ENCODE measurements around the gene COL27A1. TPM values are rescaled to one million over a fixed set of nuclear protein-coding genes. Genes with fewer than 3 reads are reported as not detected.

COL27A1 gene
- total and polyA plus RNA-seq, 8 donors: 9.7 to 109 (median 19.6) TPM

DNA sequence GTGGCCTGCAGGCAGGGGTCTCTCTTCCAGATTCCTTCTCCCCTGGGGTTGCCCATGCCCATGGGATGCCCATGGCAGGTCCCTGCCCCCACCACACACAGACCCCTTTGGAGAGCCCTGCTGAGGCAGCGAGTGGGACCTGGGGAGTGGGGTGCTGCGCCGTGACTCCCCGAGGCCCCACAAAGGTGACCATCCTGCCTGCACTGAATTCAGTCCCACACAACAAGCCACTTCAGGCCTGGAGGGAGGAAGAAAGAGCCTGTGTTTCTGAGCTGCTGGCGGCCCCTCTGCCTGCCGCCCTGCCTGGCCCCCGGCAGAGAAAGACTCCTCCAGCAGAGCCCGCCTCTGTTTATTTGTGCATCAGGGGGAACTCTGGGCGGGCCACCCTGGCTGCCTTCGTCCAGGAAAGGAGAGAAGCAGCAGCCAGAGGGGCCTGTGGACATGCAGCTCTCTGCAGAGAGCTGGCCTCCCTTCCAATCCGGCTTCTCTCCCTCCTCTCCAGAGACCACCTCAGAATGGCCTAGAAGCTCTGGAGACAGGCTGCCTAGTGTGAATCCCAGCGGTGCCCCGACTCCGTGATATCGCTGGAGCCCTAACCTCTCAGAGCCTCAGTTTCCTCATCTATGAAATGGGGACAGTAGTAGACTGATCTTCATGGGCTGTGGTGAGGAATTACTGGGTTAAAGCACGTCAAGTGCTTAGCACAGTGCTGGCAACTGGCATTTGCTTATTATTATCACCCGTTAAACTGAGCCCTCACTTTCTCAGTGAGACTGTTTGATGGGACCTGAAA lies 72.9 kb downstream of the COL27A1 start:
- Histone ChIP-seq H3K27me3 (no peaks in the 10 kb centered on the region), H3K36me3 (no peaks in the 10 kb centered on the region), H3K27ac (no peak overlapping the region), H3K4me1 (no peaks in the 10 kb centered on the region), H3K9me3 (no peaks in the 10 kb centered on the region), H3K4me3 (no peak overlapping the region)
- FAIRE-seq (no peak), ATAC-seq (no peak), DNase-seq (peak in 1 of 6 donors; percentile 41)
- intact Hi-C loops (cut with DNase I): no loop called here
- TF ChIP-seq, protein P1, sequence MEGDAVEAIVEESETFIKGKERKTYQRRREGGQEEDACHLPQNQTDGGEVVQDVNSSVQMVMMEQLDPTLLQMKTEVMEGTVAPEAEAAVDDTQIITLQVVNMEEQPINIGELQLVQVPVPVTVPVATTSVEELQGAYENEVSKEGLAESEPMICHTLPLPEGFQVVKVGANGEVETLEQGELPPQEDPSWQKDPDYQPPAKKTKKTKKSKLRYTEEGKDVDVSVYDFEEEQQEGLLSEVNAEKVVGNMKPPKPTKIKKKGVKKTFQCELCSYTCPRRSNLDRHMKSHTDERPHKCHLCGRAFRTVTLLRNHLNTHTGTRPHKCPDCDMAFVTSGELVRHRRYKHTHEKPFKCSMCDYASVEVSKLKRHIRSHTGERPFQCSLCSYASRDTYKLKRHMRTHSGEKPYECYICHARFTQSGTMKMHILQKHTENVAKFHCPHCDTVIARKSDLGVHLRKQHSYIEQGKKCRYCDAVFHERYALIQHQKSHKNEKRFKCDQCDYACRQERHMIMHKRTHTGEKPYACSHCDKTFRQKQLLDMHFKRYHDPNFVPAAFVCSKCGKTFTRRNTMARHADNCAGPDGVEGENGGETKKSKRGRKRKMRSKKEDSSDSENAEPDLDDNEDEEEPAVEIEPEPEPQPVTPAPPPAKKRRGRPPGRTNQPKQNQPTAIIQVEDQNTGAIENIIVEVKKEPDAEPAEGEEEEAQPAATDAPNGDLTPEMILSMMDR (IDR thresholded peaks at IDR 0.05): no peak
- 85 to 90% methylated on average over 17 of the region's 17 CpGs for WGBS, 2 donors

DNA sequence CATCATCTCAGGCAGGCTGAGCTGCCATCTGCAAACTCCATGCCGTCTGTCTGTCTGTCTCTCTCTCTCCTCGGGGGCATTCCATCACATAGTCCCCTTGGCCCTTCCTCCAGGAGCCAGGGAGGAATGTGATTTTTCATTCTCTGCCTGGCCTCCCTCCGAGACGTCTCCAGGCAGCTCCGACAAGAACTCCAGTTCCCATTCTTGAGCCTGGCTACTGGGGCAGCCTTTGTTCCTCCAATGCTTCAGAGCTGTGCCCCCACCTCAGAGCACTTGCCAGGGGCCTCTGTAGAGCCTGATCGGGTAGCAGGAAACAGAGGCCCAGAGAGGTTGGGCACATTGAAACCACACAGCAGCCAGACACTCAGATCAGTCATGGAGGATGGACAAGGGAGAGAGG lies 74.0 kb downstream of the COL27A1 start:
- Histone ChIP-seq H3K9me3 (no peaks in the 10 kb centered on the region), H3K4me1 (no peaks in the 10 kb centered on the region), H3K4me3 (no peak overlapping the region), H3K27ac (no peak overlapping the region), H3K27me3 (no peaks in the 10 kb centered on the region), H3K36me3 (no peaks in the 10 kb centered on the region)
- FAIRE-seq (no peak), DNase-seq (no peak), ATAC-seq (no peak)
- intact Hi-C loops (cut with DNase I): no loop called here
- TF ChIP-seq, protein P1 (IDR thresholded peaks at IDR 0.05): no peak
- WGBS, 2 donors: 83 to 91% methylated on average over 6 of the region's 6 CpGs

DNA sequence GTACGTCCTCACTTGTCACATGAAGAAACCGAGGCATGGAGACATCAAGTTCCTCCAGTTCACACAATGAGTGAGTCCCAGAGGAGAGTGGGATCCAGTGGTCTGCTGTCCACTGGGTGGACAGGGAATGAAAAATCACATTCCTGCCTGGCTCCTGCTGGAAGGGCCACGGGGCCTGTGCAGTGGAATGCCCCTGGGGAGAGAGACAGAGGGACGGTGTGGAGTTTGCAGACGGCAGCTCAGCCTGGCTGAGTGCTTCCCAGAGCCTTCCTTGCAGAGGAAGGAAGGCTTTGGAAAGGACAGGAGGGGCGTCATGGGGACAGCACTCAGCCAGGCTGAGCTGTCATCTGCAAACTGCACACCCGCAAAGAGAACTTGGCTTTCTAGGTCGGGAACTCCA lies 74.7 kb downstream of the COL27A1 start:
- 89 to 90% methylated on average over 8 of the region's 8 CpGs for WGBS, 2 donors
- Histone ChIP-seq H3K36me3 (no peaks in the 10 kb centered on the region), H3K4me3 (no peak overlapping the region), H3K4me1 (no peaks in the 10 kb centered on the region), H3K9me3 (no peaks in the 10 kb centered on the region), H3K27me3 (no peaks in the 10 kb centered on the region), H3K27ac (no peak overlapping the region)
- FAIRE-seq (no peak), ATAC-seq (no peak), DNase-seq (no peak)
- TF ChIP-seq, protein P1 (IDR thresholded peaks at IDR 0.05): no peak
- intact Hi-C loops (cut with DNase I): no loop called here

DNA sequence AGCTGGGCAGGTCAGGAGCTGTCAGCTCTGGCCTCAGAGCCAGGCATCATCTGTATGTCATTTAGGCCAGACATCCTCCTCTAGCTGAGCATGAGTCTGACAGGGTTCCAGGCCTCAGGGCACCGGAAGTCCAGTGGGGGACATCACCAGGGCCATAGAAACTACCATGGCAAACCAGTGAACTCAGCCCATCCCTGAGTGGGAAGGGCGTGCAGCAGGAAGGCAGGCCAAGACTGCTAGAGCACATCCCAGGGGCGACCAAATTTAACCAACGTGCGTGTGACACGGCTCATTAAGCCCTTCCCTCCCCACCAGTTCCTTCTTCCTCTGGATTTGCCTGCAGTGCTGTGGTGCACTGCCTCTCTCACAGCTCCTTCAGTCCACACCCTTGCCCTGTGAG lies 75.9 kb downstream of the COL27A1 start:
- ATAC-seq: no peak
- intact Hi-C loops (cut with DNase I): no loop called here
- WGBS, 2 donors: 96% methylated on average over 6 of the region's 6 CpGs
- H3K36me3 ChIP-seq: no peaks in the 10 kb centered on the region
- H3K27me3 ChIP-seq: no peaks in the 10 kb centered on the region
- no peak overlapping the region for H3K27ac ChIP-seq
- no peak for DNase-seq
- H3K4me3 ChIP-seq: no peak overlapping the region
- TF ChIP-seq, protein P1 (IDR thresholded peaks at IDR 0.05): no peak
- H3K9me3 ChIP-seq: no peaks in the 10 kb centered on the region
- no peak for FAIRE-seq
- no peaks in the 10 kb centered on the region for H3K4me1 ChIP-seq

DNA sequence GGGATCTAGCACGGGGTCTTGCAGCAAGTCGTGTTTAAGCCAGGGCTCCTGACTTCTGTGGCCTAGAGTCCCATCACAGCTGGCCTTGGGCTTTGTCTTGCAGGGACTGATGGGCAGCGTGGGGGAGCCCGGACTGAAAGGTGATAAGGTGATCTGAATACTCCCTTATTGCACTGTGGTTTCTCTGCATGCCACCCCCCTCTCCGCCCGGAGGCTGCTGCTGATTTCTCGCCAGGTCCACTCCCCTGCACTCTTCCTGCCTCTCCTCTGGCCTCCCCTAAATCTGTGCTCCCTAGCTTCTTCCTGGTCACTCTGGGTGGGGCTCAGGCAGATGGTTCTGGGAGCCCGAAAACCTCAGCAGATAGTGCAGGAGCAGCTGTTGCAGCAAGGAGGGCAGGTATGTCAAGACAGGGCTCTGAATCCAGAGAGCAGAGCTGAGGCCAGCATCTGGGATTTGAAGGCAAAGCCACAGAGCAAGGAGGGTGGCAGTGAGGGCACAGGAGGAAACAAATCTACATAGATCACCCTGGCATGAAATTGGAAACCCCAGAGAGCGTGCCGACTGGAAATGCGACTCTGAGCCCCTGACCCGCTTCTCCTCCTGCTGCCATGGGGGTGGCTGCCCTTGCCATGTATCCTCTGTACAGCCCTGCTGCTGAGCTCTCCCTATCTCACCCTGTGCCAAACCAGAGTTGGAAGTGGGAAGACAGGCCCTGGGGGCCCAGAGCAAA lies 76.5 kb downstream of the COL27A1 start:
- no peaks in the 10 kb centered on the region for H3K36me3 ChIP-seq
- H3K9me3 ChIP-seq: no peaks in the 10 kb centered on the region
- DNase-seq (no peak), FAIRE-seq (no peak), ATAC-seq (no peak)
- no peak overlapping the region for H3K4me3 ChIP-seq
- H3K4me1 ChIP-seq: no peaks in the 10 kb centered on the region
- H3K27me3 ChIP-seq: no peaks in the 10 kb centered on the region
- TF ChIP-seq, protein P1 (IDR thresholded peaks at IDR 0.05): no peak
- no peak overlapping the region for H3K27ac ChIP-seq
- WGBS, 2 donors: 84 to 87% methylated on average over 12 of the region's 12 CpGs
- intact Hi-C loops (cut with DNase I): no loop called here
